ENCODE measurements around the gene PTPRK. TPM values are rescaled to one million over a fixed set of nuclear protein-coding genes. Genes with fewer than 3 reads are reported as not detected.

Gene PTPRK
- total RNA-seq, 1 donor = 70.2 TPM

GRCh38 chr6:128363020-128363813 is 157.2 kb downstream of the PTPRK start:
- no peak for DNase-seq (ENCODE audit: low read depth)
- TF ChIP-seq CTCF (IDR thresholded peaks at IDR 0.05; ENCODE audit: insufficient read depth, low read length) = no peak
- no peak overlapping the region for H3K4me3 ChIP-seq (ENCODE audit: low read depth, low read length)

GRCh38 chr6:128361378-128361777 is 159.0 kb downstream of the PTPRK start:
- DNase-seq (ENCODE audit: low read depth) = no peak
- no peak for TF ChIP-seq CTCF (IDR thresholded peaks at IDR 0.05; ENCODE audit: insufficient read depth, low read length)
- no peak overlapping the region for H3K4me3 ChIP-seq (ENCODE audit: low read depth, low read length)

- no peak for TF ChIP-seq CTCF (IDR thresholded peaks at IDR 0.05; ENCODE audit: insufficient read depth, low read length)
- no peak overlapping the region for H3K4me3 ChIP-seq (ENCODE audit: low read depth, low read length)
- no peak for DNase-seq (ENCODE audit: low read depth)
Measured at GRCh38 chr6:128358244-128358776, 162.1 kb downstream of the PTPRK start.

- no peak overlapping the region for H3K4me3 ChIP-seq (ENCODE audit: low read depth, low read length)
- no peak for DNase-seq (ENCODE audit: low read depth)
- no peak for TF ChIP-seq CTCF (IDR thresholded peaks at IDR 0.05; ENCODE audit: insufficient read depth, low read length)
Measured at GRCh38 chr6:128357392-128358130, 162.8 kb downstream of the PTPRK start.

GRCh38 chr6:128352366-128352765 is 168.0 kb downstream of the PTPRK start:
- no peak for TF ChIP-seq CTCF (IDR thresholded peaks at IDR 0.05; ENCODE audit: insufficient read depth, low read length)
- no peak overlapping the region for H3K4me3 ChIP-seq (ENCODE audit: low read depth, low read length)
- DNase-seq (ENCODE audit: low read depth) = no peak

- DNase-seq (ENCODE audit: low read depth) = no peak
- H3K4me3 ChIP-seq (ENCODE audit: low read depth, low read length) = no peak overlapping the region
- TF ChIP-seq CTCF (IDR thresholded peaks at IDR 0.05; ENCODE audit: insufficient read depth, low read length) = no peak
Measured at GRCh38 chr6:128351255-128351514, 169.2 kb downstream of the PTPRK start.
